Subcutaneous adipose tissue (tissue), 4 donors: ENCODE data around the gene MTHFR. TPM values are rescaled to one million over a fixed set of nuclear protein-coding genes. Genes with fewer than 3 reads are reported as not detected.

Experiments
- CTCF ChIP-seq: fragments of 450-650 bp; IDR thresholded peaks from one replicate; pipeline ENCODE4 v1.5.1; 2016; ENCODE audit warnings: low read depth, mild to moderate bottlenecking, control low read depth, antibody characterized with exemption, moderate library complexity
- total RNA-seq, 4 donors: library from RNA; depleted of rRNA; stranded (reverse); fragments of >200 nt; gene quantifications; one replicate each; pipeline ENCODE4 v1.1.0, GENCODE V29; 2016

The MTHFR gene
- total RNA-seq, 4 donors from 2014 or later = 13.4 to 38.8 (median 27.7) TPM

GRCh38 chr1:11806307-11806936 lies 658 bp upstream of the MTHFR start:
- TF ChIP-seq CTCF = no peak

- TF ChIP-seq CTCF = no peak
Observed at GRCh38 chr1:11804666-11805421, 920 bp downstream of the MTHFR start.

GRCh38 chr1:11802973-11803885 lies 2.5 kb downstream of the MTHFR start:
- TF ChIP-seq CTCF = no peak

DNA sequence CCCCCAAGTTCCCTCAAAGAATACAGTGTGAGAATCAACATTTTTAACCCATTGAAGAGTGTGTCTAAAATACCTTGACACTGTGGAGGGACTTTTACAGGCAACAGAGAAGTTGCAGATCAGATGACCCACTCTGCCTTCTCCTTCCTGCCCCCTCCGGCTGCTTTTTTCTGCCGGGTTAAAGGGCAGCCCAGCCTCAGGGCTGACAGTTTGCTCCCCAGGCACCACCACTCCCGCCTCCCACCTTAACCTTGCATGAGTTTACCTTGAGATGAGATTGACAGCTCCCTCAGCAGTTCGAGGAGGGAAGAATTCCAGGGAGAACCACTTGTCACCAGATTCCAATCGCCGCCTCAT lies 3.2 kb downstream of the MTHFR start:
- no peak for TF ChIP-seq CTCF

- TF ChIP-seq CTCF = no peak
Observed at GRCh38 chr1:11800756-11801433, 4.9 kb downstream of the MTHFR start.

GRCh38 chr1:11800391-11800755 lies 5.4 kb downstream of the MTHFR start:
- no peak for TF ChIP-seq CTCF

DNA sequence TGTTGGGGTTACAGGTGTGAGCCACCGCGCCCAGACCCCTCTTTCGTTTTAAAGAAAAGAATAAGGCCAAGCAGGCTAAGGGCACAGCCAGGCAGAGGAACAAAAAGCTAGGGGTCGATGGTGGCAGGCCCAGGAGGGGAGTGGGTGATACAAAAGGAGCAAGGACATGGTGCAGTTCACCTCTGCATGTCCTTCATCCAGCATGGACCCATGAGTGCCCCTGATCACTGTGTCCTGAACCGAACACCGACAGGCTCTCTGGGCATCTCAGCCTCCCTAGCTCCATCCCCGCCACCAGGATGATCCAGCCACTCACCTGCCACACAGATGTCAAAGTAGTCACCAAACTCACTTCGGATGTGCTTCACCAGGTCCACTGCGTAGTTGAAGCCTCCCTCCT lies 5.9 kb downstream of the MTHFR start:
- no peak for TF ChIP-seq CTCF
